ENCODE results near the gene GNAT3.

The GNAT3 gene

GRCh38 chr7:80463272-80463920, 48.5 kb downstream of the GNAT3 start:
- DNase-seq (ENCODE audit: low spot score): no peak

GRCh38 chr7:80460857-80461256, 51.0 kb downstream of the GNAT3 start:
- no peak for DNase-seq (ENCODE audit: low spot score)

GRCh38 chr7:80459776-80460510, 51.9 kb downstream of the GNAT3 start:
- DNase-seq (ENCODE audit: low spot score): no peak

- no peak for DNase-seq (ENCODE audit: low spot score)
These were observed 52.8 kb downstream of the GNAT3 start for GRCh38 chr7:80458822-80459725.

GRCh38 chr7:80453699-80454340, 58.0 kb downstream of the GNAT3 start:
- DNase-seq (ENCODE audit: low spot score): peak; percentile 37

GRCh38 chr7:80450621-80451308, 61.1 kb downstream of the GNAT3 start:
- DNase-seq (ENCODE audit: low spot score): no peak

- no peak for DNase-seq (ENCODE audit: low spot score)
These were observed 62.0 kb downstream of the GNAT3 start for GRCh38 chr7:80449836-80450235.

- no peak for DNase-seq (ENCODE audit: low spot score)
These were observed 66.5 kb downstream of the GNAT3 start for GRCh38 chr7:80445351-80445750.

- no peak for DNase-seq (ENCODE audit: low spot score)
These were observed 67.1 kb downstream of the GNAT3 start for GRCh38 chr7:80444811-80445210.

- no peak for DNase-seq (ENCODE audit: low spot score)
These were observed 68.5 kb downstream of the GNAT3 start for GRCh38 chr7:80443325-80443724.

GRCh38 chr7:80440883-80441282, 71.0 kb downstream of the GNAT3 start:
- DNase-seq (ENCODE audit: low spot score): no peak

GRCh38 chr7:80439894-80440821, 71.7 kb downstream of the GNAT3 start:
- DNase-seq (ENCODE audit: low spot score): no peak

- DNase-seq (ENCODE audit: low spot score): no peak
These were observed 76.3 kb downstream of the GNAT3 start for GRCh38 chr7:80435521-80435920.

GRCh38 chr7:80434047-80434446, 77.8 kb downstream of the GNAT3 start:
- no peak for DNase-seq (ENCODE audit: low spot score)

- no peak for DNase-seq (ENCODE audit: low spot score)
These were observed 79.7 kb downstream of the GNAT3 start for GRCh38 chr7:80432166-80432565.

GRCh38 chr7:80429181-80429580, 82.7 kb downstream of the GNAT3 start:
- DNase-seq (ENCODE audit: low spot score): no peak

- DNase-seq (ENCODE audit: low spot score): peak; percentile 44
These were observed 83.5 kb downstream of the GNAT3 start for GRCh38 chr7:80428161-80429054.

GRCh38 chr7:80427218-80427617, 84.6 kb downstream of the GNAT3 start:
- DNase-seq (ENCODE audit: low spot score): no peak

- no peak for DNase-seq (ENCODE audit: low spot score)
These were observed 91.0 kb downstream of the GNAT3 start for GRCh38 chr7:80420876-80421275.

Data from cerebellar cortex (tissue), 1 donor.